GM12878 (cell line): Measurements from ENCODE around the gene TMIGD3.

Source experiments
- ATF3 ChIP-seq: IDR thresholded peaks from 2 replicates; pipeline ENCODE4 v1.6.1; 2011; ENCODE audit warnings: low read depth, mild to moderate bottlenecking, low read length, moderate library complexity, borderline replicate concordance; ENCODE audit errors: extremely low read depth
- ELK1 ChIP-seq: IDR thresholded peaks from 2 replicates; pipeline ENCODE4 v1.6.1; 2012; ENCODE audit warnings: low read depth, low read length, improper control_type of control experiment
- RAD21 ChIP-seq: IDR thresholded peaks from 2 replicates; pipeline ENCODE4 v1.6.1; 2011; ENCODE audit warnings: mild to moderate bottlenecking, low read depth, low read length, moderate library complexity; ENCODE audit not compliant: insufficient read depth
- ZNF24 ChIP-seq: fragments of 450-650 bp; IDR thresholded peaks from 2 replicates; pipeline ENCODE4 v1.6.1; 2017; ENCODE audit warnings: antibody characterized with exemption, mild to moderate bottlenecking

GRCh38 chr1:111452581-111452980, 50.9 kb downstream of the TMIGD3 start:
- no peak for TF ChIP-seq ELK1
- no peak for TF ChIP-seq ATF3
- no peak for TF ChIP-seq ZNF24
- no peak for TF ChIP-seq RAD21
